ENCODE results near the gene PNMA8A.

- TF ChIP-seq CTCF (IDR thresholded peaks at IDR 0.05), result no peak
- TF ChIP-seq POLR2A (IDR thresholded peaks at IDR 0.05), result no peak
Observed at GRCh38 chr19:46446021-46446420, 25.3 kb downstream of the PNMA8A start.

Data from lower leg skin (tissue), 3 donors.